ENCODE results near the gene GRAMD2B. TPM values are rescaled to one million over a fixed set of nuclear protein-coding genes. Genes with fewer than 3 reads are reported as not detected.
A peak's percentile ranks its signal among the peaks of the same experiment; 100 is the strongest.
"Not testable (repeated sequence)": the region's sequence is repeated elsewhere in the genome, so short reads cannot be mapped to it uniquely, and the experiment has no call there.

Gene GRAMD2B, protein sequence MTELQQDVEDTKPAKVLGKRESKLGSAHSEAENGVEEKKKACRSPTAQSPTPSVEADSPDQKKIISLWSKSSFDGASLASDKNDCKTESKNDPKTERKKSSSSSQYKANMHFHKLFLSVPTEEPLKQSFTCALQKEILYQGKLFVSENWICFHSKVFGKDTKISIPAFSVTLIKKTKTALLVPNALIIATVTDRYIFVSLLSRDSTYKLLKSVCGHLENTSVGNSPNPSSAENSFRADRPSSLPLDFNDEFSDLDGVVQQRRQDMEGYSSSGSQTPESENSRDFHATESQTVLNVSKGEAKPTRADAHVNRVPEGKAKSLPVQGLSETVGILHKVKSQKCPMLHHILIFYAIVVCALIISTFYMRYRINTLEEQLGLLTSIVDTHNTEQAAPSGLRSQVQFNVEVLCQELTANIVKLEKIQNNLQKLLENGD
- total RNA-seq, result 1 to 10 TPM; 5.2 to 9.6 (median 7.1) TPM
- polyA plus RNA-seq, result 1 to 10 TPM; 3.8 to 9.8 TPM
- 16.0 reads per million, percentile 45 among the genes with 10 or more reads in this experiment for total RNA-seq

DNA sequence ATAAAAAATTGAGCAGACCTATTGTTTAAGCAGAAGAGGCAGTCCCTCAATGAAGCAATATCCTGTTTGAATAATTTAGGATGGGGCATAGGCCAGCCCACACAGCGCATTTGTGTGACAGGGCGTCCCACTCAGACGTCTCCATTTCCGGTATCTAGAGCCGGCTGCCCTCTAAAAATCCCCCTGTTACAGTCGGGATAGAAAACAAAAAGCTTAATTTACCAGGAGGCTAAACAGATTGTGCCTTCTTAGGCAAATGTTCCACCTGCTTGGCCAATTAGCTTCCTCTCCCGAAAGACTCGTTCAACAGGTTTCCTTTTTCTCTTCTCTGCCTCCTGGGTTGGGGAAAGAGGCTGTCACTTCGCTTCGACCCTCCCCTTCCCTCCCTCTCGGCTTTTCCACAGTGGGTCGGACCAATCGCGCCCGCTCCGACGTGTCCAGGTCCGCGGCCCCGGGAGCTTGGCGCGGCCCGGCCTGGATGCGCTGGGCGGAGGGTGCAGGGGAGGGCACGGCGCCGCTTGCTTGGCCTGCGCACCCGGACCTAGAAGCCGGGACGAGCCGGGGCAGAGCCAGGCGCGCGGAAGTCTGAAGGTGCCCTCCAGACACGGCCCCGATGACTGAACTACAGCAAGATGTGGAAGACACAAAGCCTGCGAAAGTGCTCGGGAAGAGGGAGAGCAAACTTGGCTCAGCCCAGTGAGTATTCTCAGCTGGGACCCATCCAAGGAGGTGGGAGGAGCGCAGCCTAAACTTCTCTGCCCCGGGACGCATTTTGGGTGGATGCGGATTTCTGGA lies at the start of gene GRAMD2B:
Gene GRAMD2B, plus strand, starts transcription at position 416 of the 795 bp plus-strand sequence. Its CDS starts 198 bp downstream, at position 614.
- peak; percentile 27 to 80 (median 76) for DNase-seq
- peak within 1 kb of the TSS; percentile 85 to 94 (median 94) for H3K4me3 Mint-ChIP-seq
- H3K27ac ChIP-seq (ENCODE audit: low read depth, low read length), result peak within 1 kb of the TSS; percentile 100
- H3K27ac Mint-ChIP-seq, result peak within 1 kb of the TSS; percentile 85 to 96 (median 95)
- intact Hi-C loops (cut with micrococcal nuclease), result loop anchor here (1.0 to 10.0 kb wide), 12 partner anchors 27 to 1660 kb away; partner anchors contain the start of genes LMNB1 (in 2 of the 2), ALDH7A1 (in 1 of the 2), PHAX (in 1 of the 2) and SLC12A2 (in 1 of the 2)
- H3K27me3 ChIP-seq (ENCODE audit: control insufficient read depth in 2 of 2, insufficient read depth in 2 of 2, low read length in 2 of 2), result no peaks in the 10 kb centered on the region
- peaks cover 0 to 1% (median 0%) of the 10 kb centered on the region in 11 donors for H3K9me3 Mint-ChIP-seq
- peaks cover 0 to 9% (median 4%) of the 10 kb centered on the region in 5 donors for H3K36me3 Mint-ChIP-seq
- H3K4me1 Mint-ChIP-seq, result peaks cover 22 to 42% (median 33%) of the 10 kb centered on the region in 7 donors
- ChIA-PET CTCF (interaction anchor here (0.7 to 1.6 kb wide), 4 partner anchors 22 to 114 kb away, joined by 3 to 6 read pairs (median 4); no protein-coding TSS in a partner anchor), POLR2A (interaction anchor here (0.6 to 4.1 kb wide), 11 partner anchors 9 to 535 kb away, joined by 3 to 73 read pairs (median 4); no protein-coding TSS in a partner anchor)
- ATAC-seq, result peak; percentile 96
- H3K4me1 ChIP-seq (ENCODE audit: control insufficient read depth in 2 of 2, insufficient read depth in 2 of 2, low read length in 2 of 2), result peaks cover 8 to 13% of the 10 kb centered on the region in 2 donors
- peak within 1 kb of the TSS; percentile 78 for H3K4me3 ChIP-seq (ENCODE audit: low read length)
- H3K27me3 Mint-ChIP-seq, result no peaks in the 10 kb centered on the region
- H3K9me3 ChIP-seq (ENCODE audit: control insufficient read depth in 2 of 3, low read length in 3 of 3), result no peaks in the 10 kb centered on the region
- H3K36me3 ChIP-seq (ENCODE audit: control insufficient read depth in 2 of 3, insufficient read depth in 3 of 3, low read length in 3 of 3), result peaks cover 0 to 6% (median 0%) of the 10 kb centered on the region in 3 experiments

DNA sequence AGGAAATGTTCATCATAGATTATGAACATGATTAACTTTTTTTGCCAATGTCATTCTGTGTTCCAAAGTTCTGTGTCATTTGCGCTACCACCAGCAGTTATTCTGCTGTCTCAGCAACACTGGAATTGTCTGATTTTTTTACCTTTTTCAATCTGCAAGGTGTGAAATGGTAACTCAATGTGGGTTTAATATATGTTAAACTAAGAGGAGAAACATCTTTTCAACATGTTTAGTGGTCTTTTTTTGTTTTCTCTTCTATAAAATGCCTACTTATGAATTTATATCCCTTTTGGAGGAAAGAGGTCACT lies 49.1 kb upstream of the GRAMD2B start:
- ChIA-PET CTCF (interaction anchor here (0.6 kb wide), 1 partner anchor 120 kb away, joined by 4 read pairs; no protein-coding TSS in a partner anchor), POLR2A (no interaction called here)
- ATAC-seq (no peak), DNase-seq (no peak)
- H3K4me1 ChIP-seq (ENCODE audit: control insufficient read depth in 2 of 2, insufficient read depth in 2 of 2, low read length in 2 of 2), result peaks cover 9 to 15% of the 10 kb centered on the region in 2 donors
- H3K9me3 ChIP-seq (ENCODE audit: control insufficient read depth in 2 of 3, low read length in 3 of 3), result no peaks in the 10 kb centered on the region
- no peak overlapping the region for H3K4me3 ChIP-seq (ENCODE audit: low read length)
- peaks cover 5 to 24% (median 18%) of the 10 kb centered on the region in 7 donors for H3K4me1 Mint-ChIP-seq
- no peaks in the 10 kb centered on the region for H3K36me3 ChIP-seq (ENCODE audit: control insufficient read depth in 2 of 3, insufficient read depth in 3 of 3, low read length in 3 of 3)
- H3K27me3 Mint-ChIP-seq, result no peaks in the 10 kb centered on the region
- H3K27ac ChIP-seq (ENCODE audit: low read depth, low read length), result no peak overlapping the region
- no peaks in the 10 kb centered on the region for H3K27me3 ChIP-seq (ENCODE audit: control insufficient read depth in 2 of 2, insufficient read depth in 2 of 2, low read length in 2 of 2)
- intact Hi-C loops (cut with micrococcal nuclease), result no loop called here
- H3K9me3 Mint-ChIP-seq, result no peaks in the 10 kb centered on the region
- no peaks in the 10 kb centered on the region for H3K36me3 Mint-ChIP-seq
- peak overlapping the region in 8 of 9 donors; percentile 8 to 91 (median 66) for H3K27ac Mint-ChIP-seq
- H3K4me3 Mint-ChIP-seq, result peak overlapping the region in 7 of 10 donors; percentile 0 to 52 (median 17)

DNA sequence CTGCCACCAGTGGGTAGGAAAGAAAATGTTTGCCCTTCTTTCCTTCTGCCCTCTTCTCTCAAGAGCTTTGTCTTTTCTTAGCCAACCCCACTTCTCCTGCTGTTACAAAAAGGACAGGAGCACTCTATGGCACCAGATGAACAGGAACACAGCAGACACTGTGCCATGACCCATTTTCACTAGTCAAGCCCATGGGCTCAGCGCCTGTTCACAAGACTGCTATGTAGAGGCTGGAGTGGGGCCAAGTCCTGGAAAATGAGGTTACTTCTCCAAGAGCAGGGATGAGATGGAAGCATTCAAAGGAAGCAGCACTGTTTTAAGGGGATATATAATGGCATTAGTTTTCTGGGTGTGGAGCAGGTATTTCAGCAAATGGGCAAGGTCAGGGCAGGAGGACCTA lies 46.8 kb upstream of the GRAMD2B start:
- Mint-ChIP-seq H3K27me3 (peaks cover 0 to 2% (median 0%) of the 10 kb centered on the region in 5 donors), H3K27ac (no peak overlapping the region), H3K9me3 (peaks cover 0 to 9% (median 1%) of the 10 kb centered on the region in 11 donors), H3K4me3 (no peak overlapping the region), H3K36me3 (no peaks in the 10 kb centered on the region), H3K4me1 (peaks cover 5 to 24% (median 18%) of the 10 kb centered on the region in 7 donors)
- H3K27ac ChIP-seq (ENCODE audit: low read depth, low read length), result no peak overlapping the region
- no peaks in the 10 kb centered on the region for H3K36me3 ChIP-seq (ENCODE audit: control insufficient read depth in 2 of 3, insufficient read depth in 3 of 3, low read length in 3 of 3)
- no peaks in the 10 kb centered on the region for H3K27me3 ChIP-seq (ENCODE audit: control insufficient read depth in 2 of 2, insufficient read depth in 2 of 2, low read length in 2 of 2)
- H3K9me3 ChIP-seq (ENCODE audit: control insufficient read depth in 2 of 3, low read length in 3 of 3), result no peaks in the 10 kb centered on the region
- intact Hi-C loops (cut with micrococcal nuclease), result no loop called here
- ChIA-PET CTCF (no interaction called here), POLR2A (no interaction called here)
- DNase-seq (no peak), ATAC-seq (no peak)
- H3K4me1 ChIP-seq (ENCODE audit: control insufficient read depth in 2 of 2, insufficient read depth in 2 of 2, low read length in 2 of 2), result peaks cover 9 to 15% of the 10 kb centered on the region in 2 donors
- no peak overlapping the region for H3K4me3 ChIP-seq (ENCODE audit: low read length)

DNA sequence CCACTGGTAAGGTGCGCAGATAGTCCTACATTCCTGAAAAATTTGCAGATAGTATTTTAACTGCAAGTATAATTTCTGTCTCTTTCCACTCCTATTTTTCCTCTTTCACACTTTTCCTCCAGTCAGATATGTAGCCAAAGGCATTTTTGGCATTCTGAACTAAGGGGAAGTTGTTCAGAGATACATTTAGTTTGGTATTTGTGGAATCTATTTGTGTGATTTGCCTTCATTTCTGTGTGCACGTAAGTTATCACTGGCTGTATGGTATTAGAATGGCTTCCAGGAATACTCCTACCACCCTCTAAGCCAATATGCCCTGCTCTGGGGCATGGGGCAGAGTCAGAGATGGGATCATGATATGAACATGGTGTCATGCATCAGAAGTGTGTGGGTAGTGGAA lies 45.8 kb upstream of the GRAMD2B start:
- Mint-ChIP-seq H3K27me3 (peaks cover 0 to 4% (median 0%) of the 10 kb centered on the region in 5 donors), H3K27ac (no peak overlapping the region), H3K4me3 (no peak overlapping the region), H3K4me1 (peaks cover 5 to 24% (median 18%) of the 10 kb centered on the region in 7 donors), H3K9me3 (peaks cover 0 to 19% (median 6%) of the 10 kb centered on the region in 11 donors), H3K36me3 (peaks cover 0 to 4% (median under 1%) of the 10 kb centered on the region in 5 donors)
- ATAC-seq, result no peak
- Histone ChIP-seq H3K27ac (ENCODE audit: low read depth, low read length) (no peak overlapping the region), H3K9me3 (ENCODE audit: control insufficient read depth in 2 of 3, low read length in 3 of 3) (no peaks in the 10 kb centered on the region), H3K27me3 (ENCODE audit: control insufficient read depth in 2 of 2, insufficient read depth in 2 of 2, low read length in 2 of 2) (no peaks in the 10 kb centered on the region), H3K4me1 (ENCODE audit: control insufficient read depth in 2 of 2, insufficient read depth in 2 of 2, low read length in 2 of 2) (peaks cover 9 to 15% of the 10 kb centered on the region in 2 donors), H3K36me3 (ENCODE audit: control insufficient read depth in 2 of 3, insufficient read depth in 3 of 3, low read length in 3 of 3) (no peaks in the 10 kb centered on the region), H3K4me3 (ENCODE audit: low read length) (no peak overlapping the region)
- intact Hi-C loops (cut with micrococcal nuclease), result no loop called here
- CTCF ChIA-PET, result no interaction called here
- POLR2A ChIA-PET, result no interaction called here
- no peak for DNase-seq

DNA sequence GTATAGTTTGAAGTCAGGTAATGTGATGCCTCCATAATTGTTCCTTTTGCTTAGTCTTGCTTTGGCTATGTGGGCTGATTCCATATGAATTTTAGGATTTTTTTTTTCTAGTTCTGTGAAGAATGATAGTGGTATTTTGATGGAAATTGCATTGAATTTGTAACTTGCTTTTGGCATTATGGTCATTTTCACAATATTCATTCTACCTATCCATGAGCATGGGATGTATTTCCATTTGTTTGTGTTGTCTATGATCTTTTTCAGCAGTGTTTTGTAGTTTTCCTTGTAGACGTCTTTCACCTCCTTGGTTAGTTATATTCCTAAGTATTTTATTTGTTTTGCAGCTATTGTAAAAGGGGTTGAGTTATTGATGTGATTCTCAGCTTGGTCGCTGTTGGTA lies 42.9 kb upstream of the GRAMD2B start:
- H3K27ac ChIP-seq (ENCODE audit: low read depth, low read length); H3K4me3 ChIP-seq (ENCODE audit: low read length); H3K27me3 Mint-ChIP-seq; H3K9me3 ChIP-seq (ENCODE audit: control insufficient read depth in 2 of 3, low read length in 3 of 3); POLR2A ChIA-PET; H3K27me3 ChIP-seq (ENCODE audit: control insufficient read depth in 2 of 2, insufficient read depth in 2 of 2, low read length in 2 of 2); intact Hi-C loops (cut with micrococcal nuclease); CTCF ChIA-PET; H3K4me1 Mint-ChIP-seq; H3K4me3 Mint-ChIP-seq; H3K36me3 Mint-ChIP-seq; ATAC-seq; DNase-seq; H3K27ac Mint-ChIP-seq; H3K36me3 ChIP-seq (ENCODE audit: control insufficient read depth in 2 of 3, insufficient read depth in 3 of 3, low read length in 3 of 3); H3K4me1 ChIP-seq (ENCODE audit: control insufficient read depth in 2 of 2, insufficient read depth in 2 of 2, low read length in 2 of 2): not testable (repeated sequence)
- peaks cover 0 to 23% (median 7%) of the 10 kb centered on the region in 11 donors for H3K9me3 Mint-ChIP-seq

DNA sequence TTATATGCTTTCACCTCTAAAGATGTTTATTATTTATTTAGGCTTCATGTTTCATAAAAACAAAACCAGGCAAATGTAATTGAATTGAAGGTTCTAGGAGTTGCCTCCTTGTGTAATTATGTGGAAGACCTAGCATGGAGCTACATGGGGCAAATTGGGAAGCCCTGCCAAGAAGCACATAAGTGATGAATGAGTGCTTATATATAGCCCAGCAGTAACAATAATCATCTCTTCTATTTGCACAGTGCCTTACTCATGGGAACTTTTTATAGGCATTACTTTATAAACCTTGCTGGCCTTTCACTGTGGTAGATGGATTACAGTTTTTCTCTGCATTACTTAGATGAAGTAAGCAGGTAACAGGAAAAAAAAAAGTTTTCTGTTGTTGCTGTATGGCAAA lies 40.0 kb upstream of the GRAMD2B start:
- Mint-ChIP-seq H3K27ac (no peak overlapping the region), H3K4me1 (no peaks in the 10 kb centered on the region), H3K4me3 (no peak overlapping the region), H3K27me3 (peaks cover 0 to 5% (median 0%) of the 10 kb centered on the region in 5 donors), H3K36me3 (peaks cover 0 to 8% (median 4%) of the 10 kb centered on the region in 5 donors), H3K9me3 (peaks cover 0 to 23% (median 7%) of the 10 kb centered on the region in 11 donors)
- Histone ChIP-seq H3K27me3 (ENCODE audit: control insufficient read depth in 2 of 2, insufficient read depth in 2 of 2, low read length in 2 of 2) (no peaks in the 10 kb centered on the region), H3K4me3 (ENCODE audit: low read length) (no peak overlapping the region), H3K4me1 (ENCODE audit: control insufficient read depth in 2 of 2, insufficient read depth in 2 of 2, low read length in 2 of 2) (no peaks in the 10 kb centered on the region), H3K9me3 (ENCODE audit: control insufficient read depth in 2 of 3, low read length in 3 of 3) (no peaks in the 10 kb centered on the region), H3K27ac (ENCODE audit: low read depth, low read length) (no peak overlapping the region), H3K36me3 (ENCODE audit: control insufficient read depth in 2 of 3, insufficient read depth in 3 of 3, low read length in 3 of 3) (no peaks in the 10 kb centered on the region)
- ChIA-PET CTCF (no interaction called here), POLR2A (no interaction called here)
- DNase-seq (no peak), ATAC-seq (no peak)
- intact Hi-C loops (cut with micrococcal nuclease), result no loop called here
